Cardiac fibroblast (primary cell): ENCODE data around the gene GPC6.

ENCODE experiments used
- DNase-seq, 2 donors: peaks; one replicate each; pipeline versions ENCODE4 v3.0.0 to v3.0.0-alpha.2; 2010; ENCODE audit warnings: low read depth in 2 of 2
- H3K4me3 ChIP-seq, 2 donors: replicated peaks in 1 of 2; 1 replicate in 1 of 2; 2 replicates in 1 of 2; pipeline ENCODE4 v1.5.1; 2011; ENCODE audit warnings: low read depth in 2 of 2, low read length in 2 of 2, mild to moderate bottlenecking in 2 of 2, moderate library complexity in 1 of 2
- TF ChIP-seq, protein P1 (sequence below): IDR thresholded peaks from one replicate; pipeline ENCODE4 v1.5.1; 2011; ENCODE audit warnings: low read depth, mild to moderate bottlenecking, low read length, inconsistent platforms

Gene GPC6

DNA sequence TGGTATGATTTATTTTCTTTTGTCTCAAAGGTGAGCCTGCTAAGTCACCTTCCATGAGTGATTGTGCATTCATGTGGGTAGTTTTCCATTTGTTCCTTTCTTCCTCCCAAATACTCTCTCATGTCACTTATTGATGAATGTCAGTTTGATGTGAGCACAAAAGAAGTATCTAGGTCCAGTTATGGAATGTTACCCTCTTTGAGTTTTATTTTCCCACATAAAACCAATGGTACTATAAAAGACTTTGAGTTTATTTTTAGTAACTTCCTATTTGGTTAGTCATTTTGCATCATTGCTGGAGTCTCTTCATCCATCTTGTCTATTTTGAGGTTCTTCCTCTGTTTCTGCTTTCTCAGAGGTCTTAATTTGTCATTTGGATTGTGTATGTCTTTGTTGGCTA lies 321.3 kb downstream of the GPC6 start:
- H3K4me3 ChIP-seq, result no peak overlapping the region
- TF ChIP-seq, protein P1, sequence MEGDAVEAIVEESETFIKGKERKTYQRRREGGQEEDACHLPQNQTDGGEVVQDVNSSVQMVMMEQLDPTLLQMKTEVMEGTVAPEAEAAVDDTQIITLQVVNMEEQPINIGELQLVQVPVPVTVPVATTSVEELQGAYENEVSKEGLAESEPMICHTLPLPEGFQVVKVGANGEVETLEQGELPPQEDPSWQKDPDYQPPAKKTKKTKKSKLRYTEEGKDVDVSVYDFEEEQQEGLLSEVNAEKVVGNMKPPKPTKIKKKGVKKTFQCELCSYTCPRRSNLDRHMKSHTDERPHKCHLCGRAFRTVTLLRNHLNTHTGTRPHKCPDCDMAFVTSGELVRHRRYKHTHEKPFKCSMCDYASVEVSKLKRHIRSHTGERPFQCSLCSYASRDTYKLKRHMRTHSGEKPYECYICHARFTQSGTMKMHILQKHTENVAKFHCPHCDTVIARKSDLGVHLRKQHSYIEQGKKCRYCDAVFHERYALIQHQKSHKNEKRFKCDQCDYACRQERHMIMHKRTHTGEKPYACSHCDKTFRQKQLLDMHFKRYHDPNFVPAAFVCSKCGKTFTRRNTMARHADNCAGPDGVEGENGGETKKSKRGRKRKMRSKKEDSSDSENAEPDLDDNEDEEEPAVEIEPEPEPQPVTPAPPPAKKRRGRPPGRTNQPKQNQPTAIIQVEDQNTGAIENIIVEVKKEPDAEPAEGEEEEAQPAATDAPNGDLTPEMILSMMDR, result no peak
- DNase-seq, result no peak

DNA sequence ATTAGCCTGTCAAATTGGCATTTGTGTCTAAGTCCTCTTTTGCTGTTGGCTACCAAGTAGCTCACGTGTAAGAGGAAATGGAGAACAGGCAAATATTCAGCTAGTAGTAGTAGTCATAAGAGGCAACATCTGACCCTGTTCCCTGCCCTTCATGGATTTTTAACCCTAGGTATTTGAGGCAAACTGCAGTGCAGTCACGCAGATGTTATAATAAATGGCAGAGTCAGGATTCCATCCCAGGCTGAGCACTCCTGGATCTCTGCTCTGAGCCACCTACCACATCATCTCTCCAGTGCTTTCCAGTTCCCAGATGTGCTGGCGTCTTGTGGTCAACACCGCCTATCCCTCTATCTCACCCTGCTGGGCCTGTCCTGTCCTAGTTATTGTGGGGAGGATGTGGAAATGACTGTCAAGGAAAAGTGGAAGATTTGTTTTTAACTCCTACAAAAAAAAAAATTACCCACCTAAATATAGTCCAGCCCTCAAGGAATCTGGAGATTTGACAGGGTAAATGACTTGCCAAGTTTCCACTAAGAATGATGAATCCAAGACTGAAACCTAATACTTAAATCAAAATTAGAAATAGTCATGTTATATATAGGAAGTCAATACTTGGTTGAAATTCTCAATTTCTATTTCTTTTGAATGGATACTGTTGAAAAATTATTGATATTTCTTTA lies 322.9 kb downstream of the GPC6 start:
- TF ChIP-seq, protein P1, result no peak
- H3K4me3 ChIP-seq, result no peak overlapping the region
- no peak for DNase-seq

DNA sequence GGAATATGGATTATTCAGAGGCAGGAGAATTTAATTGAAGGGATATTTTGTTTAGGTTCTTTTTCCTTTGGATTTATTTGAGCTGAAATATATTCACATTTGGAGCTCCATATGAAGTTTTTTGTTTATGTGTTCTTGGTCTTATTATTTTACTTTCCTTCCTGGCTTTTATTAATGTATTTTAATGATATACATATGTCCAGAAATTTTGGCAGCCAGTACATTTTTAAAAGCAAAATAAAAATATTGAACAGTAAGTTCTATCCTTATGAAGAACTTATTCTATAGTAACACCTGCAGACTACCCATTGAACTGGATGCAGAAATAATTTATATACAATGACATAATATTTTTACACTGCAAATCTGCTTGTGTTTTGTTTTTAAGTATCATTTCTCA lies 323.6 kb downstream of the GPC6 start:
- DNase-seq, result no peak
- TF ChIP-seq, protein P1, result no peak
- no peak overlapping the region for H3K4me3 ChIP-seq

DNA sequence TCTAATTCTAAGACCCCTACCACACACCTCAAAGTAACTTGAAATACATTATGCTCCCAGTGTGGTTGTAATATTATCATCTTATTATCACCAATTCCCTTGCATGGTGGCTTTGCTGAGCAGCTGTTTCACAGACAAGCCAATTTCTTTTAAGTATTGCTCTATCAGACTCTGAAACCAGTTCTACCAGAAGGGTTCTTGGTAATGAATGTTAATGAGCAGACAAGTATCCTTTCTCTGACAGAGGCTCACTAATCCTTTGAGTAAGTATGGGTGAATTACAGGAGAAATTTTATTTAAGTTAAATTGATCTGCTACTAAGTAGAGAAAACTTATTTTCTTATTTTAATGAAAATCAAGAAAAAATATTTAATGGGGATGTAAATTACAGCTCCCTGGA lies 326.0 kb downstream of the GPC6 start:
- DNase-seq, result no peak
- H3K4me3 ChIP-seq, result no peak overlapping the region
- TF ChIP-seq, protein P1, result no peak

DNA sequence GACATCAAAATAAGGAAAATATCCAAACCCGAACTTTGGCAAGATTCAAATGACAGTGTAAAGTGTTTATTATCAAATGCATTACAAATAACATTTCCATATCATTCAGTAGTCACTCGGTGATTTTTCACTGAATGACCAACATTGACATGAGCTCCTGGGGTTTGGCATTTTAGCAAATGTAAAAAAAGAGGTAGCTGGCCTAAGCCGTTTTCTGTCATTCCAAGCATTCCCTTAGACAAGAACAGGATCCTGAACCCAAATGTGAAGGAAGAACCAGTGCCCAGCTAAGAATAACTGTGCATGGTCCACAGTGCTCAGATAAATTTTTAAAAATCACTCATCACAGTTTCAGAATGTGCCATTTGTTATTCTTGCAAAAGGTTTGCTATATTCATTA lies 327.9 kb downstream of the GPC6 start:
- TF ChIP-seq, protein P1, result no peak
- no peak for DNase-seq

DNA sequence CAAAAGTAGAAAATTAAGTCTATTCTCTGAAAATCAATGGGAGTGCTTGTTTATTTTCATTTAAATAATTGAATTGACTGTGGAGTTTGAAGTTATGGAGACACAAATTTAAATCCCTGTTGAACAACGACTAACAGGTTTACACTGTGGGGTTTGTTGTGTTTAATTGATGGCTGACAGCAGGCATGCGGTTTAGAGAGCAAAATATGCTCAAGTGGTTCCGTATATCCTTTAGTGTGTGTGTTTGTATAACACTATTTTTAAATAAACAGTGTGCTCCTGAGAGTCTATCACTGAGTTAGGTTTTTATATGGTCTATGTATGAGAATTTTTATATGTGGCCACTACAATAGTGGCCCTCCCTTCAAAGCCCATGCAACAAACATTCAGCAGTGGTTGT lies 332.0 kb downstream of the GPC6 start:
- TF ChIP-seq, protein P1, result no peak
- DNase-seq, result no peak
- H3K4me3 ChIP-seq, result no peak overlapping the region

More for the DNA sequence above, 327.9 kb downstream of the GPC6 start:
- H3K4me3 ChIP-seq, result no peak overlapping the region

DNA sequence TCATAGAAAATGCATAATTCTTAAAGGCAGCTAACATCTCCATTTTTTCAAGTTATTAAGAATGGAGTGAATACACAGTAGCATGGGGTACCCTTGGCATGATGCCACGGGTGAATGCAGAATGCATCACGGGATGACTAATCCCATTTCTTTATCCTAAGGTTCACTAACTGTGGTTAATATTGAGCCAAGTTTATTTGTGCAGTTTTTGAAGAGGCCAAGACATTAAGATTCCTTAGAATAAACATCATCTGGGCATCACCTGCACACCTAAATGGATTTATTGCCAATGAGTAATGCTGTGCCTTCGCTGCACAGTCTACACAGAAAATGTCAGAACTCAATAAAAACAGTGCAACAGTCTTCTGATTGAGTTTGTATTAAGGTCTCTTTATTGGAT lies 333.1 kb downstream of the GPC6 start:
- no peak overlapping the region for H3K4me3 ChIP-seq
- peak; percentile 61 to 69 for DNase-seq
- TF ChIP-seq, protein P1, result no peak
